H9 (cell line): ENCODE results near the gene NUDT22. TPM values are rescaled to one million over a fixed set of nuclear protein-coding genes. Genes with fewer than 3 reads are reported as not detected.

Experiments
- DNase-seq: peaks from one replicate; pipeline ENCODE4 v3.0.0-alpha.2; 2017
- H2AFZ ChIP-seq: one replicate; pipeline ENCODE4 v1.6.1; 2013; ENCODE audit warnings: mild to moderate bottlenecking, low read length, control low read depth, moderate library complexity
- H2AK5ac ChIP-seq: 2 replicates; pipeline ENCODE4 v1.6.1; 2013; ENCODE audit warnings: low read length, control low read depth, mixed read lengths; ENCODE audit not compliant: insufficient read length
- H2BK120ac ChIP-seq: one replicate; pipeline ENCODE4 v1.6.1; 2013; ENCODE audit warnings: low read depth, mild to moderate bottlenecking, low read length, control low read depth, inconsistent platforms; ENCODE audit not compliant: poor library complexity, severe bottlenecking
- H2BK12ac ChIP-seq: 2 replicates; pipeline ENCODE4 v1.6.1; 2013; ENCODE audit warnings: low read length, control low read depth, mixed read lengths, low read depth; ENCODE audit not compliant: insufficient read length
- H2BK15ac ChIP-seq: 2 replicates; pipeline ENCODE4 v1.6.1; 2013; ENCODE audit warnings: low read depth, low read length, control low read depth
- H2BK20ac ChIP-seq: one replicate; pipeline ENCODE4 v1.6.1; 2013; ENCODE audit warnings: low read depth, mild to moderate bottlenecking, low read length, control low read depth, inconsistent platforms; ENCODE audit not compliant: poor library complexity, severe bottlenecking
- H2BK5ac ChIP-seq: 2 replicates; pipeline ENCODE4 v1.6.1; 2013; ENCODE audit warnings: low read length, control low read depth, mixed read lengths; ENCODE audit not compliant: insufficient read length
- H3K14ac ChIP-seq: 2 replicates; pipeline ENCODE4 v1.6.1; 2013; ENCODE audit warnings: low read length, control low read depth; ENCODE audit not compliant: insufficient read depth
- H3K18ac ChIP-seq: 2 replicates; pipeline ENCODE4 v1.6.1; 2013; ENCODE audit warnings: low read depth, mild to moderate bottlenecking, mixed read lengths, low read length, control low read depth; ENCODE audit not compliant: insufficient read length
- H3K23ac ChIP-seq: 2 replicates; pipeline ENCODE4 v1.6.1; 2013; ENCODE audit warnings: low read length, control low read depth, mixed read lengths, low read depth; ENCODE audit not compliant: insufficient read length
- H3K23me2 ChIP-seq: 2 replicates; pipeline ENCODE4 v1.6.1; 2013; ENCODE audit warnings: low read depth, mild to moderate bottlenecking, mixed read lengths, low read length, control low read depth; ENCODE audit not compliant: insufficient read length, poor library complexity, severe bottlenecking
- H3K27ac ChIP-seq: 2 replicates; pipeline ENCODE4 v1.5.1; 2013; ENCODE audit warnings: low read length, control low read depth, mixed read lengths, low read depth; ENCODE audit not compliant: insufficient read length
- H3K27me3 ChIP-seq: 2 replicates; pipeline ENCODE4 v1.6.1; 2013; ENCODE audit warnings: low read length, control low read depth, inconsistent platforms; ENCODE audit not compliant: insufficient read depth
- H3K4ac ChIP-seq: 2 replicates; pipeline ENCODE4 v1.6.1; 2013; ENCODE audit warnings: low read depth, mild to moderate bottlenecking, control low read depth, inconsistent platforms, low read length, moderate library complexity
- H3K4me1 ChIP-seq: 2 replicates; pipeline ENCODE4 v1.6.1; 2013; ENCODE audit warnings: low read length, control low read depth, inconsistent platforms; ENCODE audit not compliant: insufficient read depth
- H3K4me2 ChIP-seq: 2 replicates; pipeline ENCODE4 v1.6.1; 2013; ENCODE audit warnings: low read length, control low read depth, mixed read lengths; ENCODE audit not compliant: insufficient read length, insufficient read depth
- H3K56ac ChIP-seq: 2 replicates; pipeline ENCODE4 v1.6.1; 2013; ENCODE audit warnings: low read depth, mild to moderate bottlenecking, mixed read lengths, low read length, control low read depth; ENCODE audit not compliant: insufficient read length
- H3K79me1 ChIP-seq: 2 replicates; pipeline ENCODE4 v1.6.1; 2013; ENCODE audit warnings: low read depth, mild to moderate bottlenecking, moderate library complexity, low read length, control low read depth, inconsistent platforms; ENCODE audit not compliant: insufficient read depth, poor library complexity, severe bottlenecking
- H3K79me2 ChIP-seq: 2 replicates; pipeline ENCODE4 v1.6.1; 2013; ENCODE audit warnings: low read length, control low read depth, inconsistent platforms; ENCODE audit not compliant: insufficient read depth
- H3K9ac ChIP-seq: 2 replicates; pipeline ENCODE4 v1.6.1; 2013; ENCODE audit warnings: low read length, control low read depth, mixed read lengths; ENCODE audit not compliant: insufficient read length; ENCODE audit errors: extremely low read depth
- H3K9me3 ChIP-seq: one replicate; pipeline ENCODE4 v1.6.1; 2013; ENCODE audit warnings: low read depth, low read length, inconsistent platforms; ENCODE audit not compliant: control insufficient read depth
- H3T11ph ChIP-seq: one replicate; pipeline ENCODE4 v1.6.1; 2013; ENCODE audit warnings: mild to moderate bottlenecking, low read length, control low read depth, inconsistent platforms
- H4K20me1 ChIP-seq: one replicate; pipeline ENCODE4 v1.6.1; 2013; ENCODE audit not compliant: control insufficient read depth, insufficient read length, insufficient read depth
- H4K5ac ChIP-seq: 2 replicates; pipeline ENCODE4 v1.6.1; 2013; ENCODE audit warnings: low read depth, mild to moderate bottlenecking, mixed read lengths, low read length, control low read depth; ENCODE audit not compliant: insufficient read length
- H4K8ac ChIP-seq: replicated peaks from 2 replicates; pipeline ENCODE4 v1.6.1; 2013; ENCODE audit warnings: low read length, control low read depth, mixed read lengths, low read depth; ENCODE audit not compliant: insufficient read length
- H4K91ac ChIP-seq: 2 replicates; pipeline ENCODE4 v1.6.1; 2013; ENCODE audit warnings: low read depth, mild to moderate bottlenecking, moderate library complexity, mixed read lengths, low read length, control low read depth; ENCODE audit not compliant: insufficient read length
- H3K27ac Mint-ChIP-seq, 3 experiments: 2 replicates in 2 of 3; 3 replicates in 1 of 3; pipeline ENCODE4 v1.8.0; 2020 to 2021; ENCODE audit warnings: mixed read lengths in 3 of 3, mild to moderate bottlenecking in 1 of 3, moderate library complexity in 1 of 3
- H3K27me3 Mint-ChIP-seq: 2 replicates; pipeline ENCODE4 v1.8.0; 2021; ENCODE audit warnings: low read depth, mild to moderate bottlenecking, moderate library complexity, mixed read lengths
- H3K36me3 Mint-ChIP-seq, 3 experiments: 2 replicates in 2 of 3; 3 replicates in 1 of 3; pipeline ENCODE4 v1.8.0; 2020 to 2021; ENCODE audit warnings: low read depth in 3 of 3, mixed read lengths in 3 of 3; ENCODE audit not compliant: insufficient read depth in 1 of 3
- H3K4me1 Mint-ChIP-seq, 2 experiments: 2 replicates each; pipeline ENCODE4 v1.8.0; 2020; ENCODE audit warnings: mixed read lengths in 2 of 2
- H3K4me3 Mint-ChIP-seq, 2 experiments: 2 replicates in 1 of 2; 3 replicates in 1 of 2; pipeline ENCODE4 v1.8.0; 2020 to 2021; ENCODE audit warnings: mild to moderate bottlenecking in 2 of 2, mixed read lengths in 2 of 2, moderate library complexity in 1 of 2
- H3K9me3 Mint-ChIP-seq, 2 experiments: 2 replicates in 1 of 2; 3 replicates in 1 of 2; pipeline ENCODE4 v1.8.0; 2020; ENCODE audit warnings: mild to moderate bottlenecking in 2 of 2, mixed read lengths in 2 of 2, moderate library complexity in 1 of 2
- CTCF ChIP-seq: fragments of 200-600 bp; sonication (generic); conservative IDR thresholded peaks from 3 replicates; pipeline ENCODE4 v1.8.0; 2021; ENCODE audit warnings: antibody characterized with exemption, mild to moderate bottlenecking
- WGBS: extraction: QIAGEN DNeasy Blood & Tissue Kit; methylation state at CpG from one replicate; pipeline ENCODE4 v1.1.7; 2013; ENCODE audit warnings: missing lambda C conversion rate, low lambda C conversion rate, mixed read lengths; ENCODE audit not compliant: insufficient read length; ENCODE audit errors: extremely low coverage; 5-methylcytosine and 5-hydroxymethylcytosine counted together
- total RNA-seq: library from RNA; stranded (reverse); gene quantifications from 2 replicates; pipeline ENCODE4 v1.2.1, GENCODE V29; 2021

The NUDT22 gene
- total RNA-seq, 1 experiment from 2014 or later = 39.6 TPM

GRCh38 chr11:64241491-64242374 lies 15.7 kb downstream of the NUDT22 start:
- peak; percentile 75 for DNase-seq
- H3K4me3 Mint-ChIP-seq = peak overlapping the region; percentile 85 to 93
- H3K79me1 ChIP-seq = no peaks in the 10 kb centered on the region
- no peak overlapping the region for H2BK20ac ChIP-seq
- peak overlapping the region; percentile 26 for H3K9ac ChIP-seq
- peaks cover 13 to 45% (median 26%) of the 10 kb centered on the region in 3 experiments for H3K36me3 Mint-ChIP-seq
- no peak overlapping the region; the same call in 1 of the 2 replicates for H3K14ac ChIP-seq
- no peak overlapping the region for H3K4ac ChIP-seq
- H2BK12ac ChIP-seq = no peak overlapping the region
- no peak overlapping the region for H2AFZ ChIP-seq
- no CpG with 5 or more reads among the region's 63 CpGs for WGBS
- H3K9me3 Mint-ChIP-seq = no peaks in the 10 kb centered on the region
- no peak overlapping the region for H2AK5ac ChIP-seq
- H3K27ac ChIP-seq = no peak overlapping the region
- no peak overlapping the region for H2BK120ac ChIP-seq
- no peak overlapping the region for H3K56ac ChIP-seq
- H3K4me2 ChIP-seq = peak overlapping the region; percentile 81
- no peaks in the 10 kb centered on the region for H3K9me3 ChIP-seq
- H2BK5ac ChIP-seq = no peak overlapping the region
- no peak overlapping the region for H4K5ac ChIP-seq
- peaks cover 22 to 28% of the 10 kb centered on the region in 2 experiments for H3K4me1 Mint-ChIP-seq
- no peaks in the 10 kb centered on the region for H3K27me3 Mint-ChIP-seq
- H3K18ac ChIP-seq = no peak overlapping the region
- peak overlapping the region in 2 of 3 experiments; percentile 93 to 99; a peak in 4 of 7 replicates for H3K27ac Mint-ChIP-seq
- peaks cover 9% of the 10 kb centered on the region; the same call in 1 of the 2 replicates for H3K79me2 ChIP-seq
- no peaks in the 10 kb centered on the region for H4K20me1 ChIP-seq
- H4K91ac ChIP-seq = no peak overlapping the region
- H3K27me3 ChIP-seq = no peaks in the 10 kb centered on the region
- TF ChIP-seq CTCF = no peak
- H3K23me2 ChIP-seq = peaks cover 16% of the 10 kb centered on the region
- H4K8ac ChIP-seq = no peak overlapping the region
- no peak overlapping the region for H3T11ph ChIP-seq
- no peak overlapping the region for H3K23ac ChIP-seq
- H2BK15ac ChIP-seq = no peak overlapping the region
- H3K4me1 ChIP-seq = no peaks in the 10 kb centered on the region
